Ascending aorta (tissue), 2 donors: ENCODE data around the gene POU5F1. TPM values are rescaled to one million over a fixed set of nuclear protein-coding genes. Genes with fewer than 3 reads are reported as not detected.
A peak's percentile ranks its signal among the peaks of the same experiment; 100 is the strongest.

ENCODE experiments used
- DNase-seq, 2 donors: peaks; one replicate each; pipeline ENCODE4 v3.0.0-alpha.2; 2019; ENCODE audit warnings: low spot score in 2 of 2
- H3K27ac ChIP-seq, 2 donors: fragments of 200-600 bp; sonication (generic); one replicate each; pipeline ENCODE4 v1.5.1; 2016 to 2017; ENCODE audit warnings: mild to moderate bottlenecking in 1 of 2
- H3K27me3 ChIP-seq: fragments of 200-600 bp; sonication (generic); one replicate; pipeline ENCODE4 v1.5.1; 2017
- H3K36me3 ChIP-seq, 2 donors: fragments of 200-600 bp; sonication (generic); one replicate each; pipeline ENCODE4 v1.5.1; 2016
- H3K4me1 ChIP-seq, 2 donors: fragments of 200-600 bp; sonication (generic); one replicate each; pipeline ENCODE4 v1.5.1; 2016 to 2017; ENCODE audit warnings: mild to moderate bottlenecking in 1 of 2
- H3K4me3 ChIP-seq, 2 donors: fragments of 200-600 bp; sonication (generic); one replicate each; pipeline ENCODE4 v1.5.1; 2016 to 2017; ENCODE audit warnings: mild to moderate bottlenecking in 1 of 2
- H3K9me3 ChIP-seq, 2 donors: fragments of 200-600 bp; sonication (generic); one replicate each; pipeline ENCODE4 v1.5.1; 2016
- intact Hi-C: fragments of 100-400 bp; cut with DNase I; formaldehyde crosslinking; loops from one replicate; pipeline ENCODE4 v1.15.1; 2023
- total RNA-seq: library from RNA; depleted of rRNA; stranded (reverse); fragments of >200 nt; gene quantifications from one replicate; pipeline ENCODE4 v1.1.0, GENCODE V29; 2016
- TF ChIP-seq, protein P1 (sequence below), 3 experiments: fragments of 200-600 bp in 2 of 3; fragments of 450-650 bp in 1 of 3; sonication (generic) in 2 of 3; IDR thresholded peaks; one replicate each; pipeline ENCODE4 v1.5.1; 2016 to 2019; ENCODE audit warnings: antibody characterized with exemption in 3 of 3, mild to moderate bottlenecking in 1 of 3, moderate library complexity in 1 of 3

The POU5F1 gene
- total RNA-seq, 1 donor from 2014 or later = not detected

- H3K36me3 ChIP-seq = no peaks in the 10 kb centered on the region
- no peak overlapping the region for H3K27ac ChIP-seq
- TF ChIP-seq, protein P1, sequence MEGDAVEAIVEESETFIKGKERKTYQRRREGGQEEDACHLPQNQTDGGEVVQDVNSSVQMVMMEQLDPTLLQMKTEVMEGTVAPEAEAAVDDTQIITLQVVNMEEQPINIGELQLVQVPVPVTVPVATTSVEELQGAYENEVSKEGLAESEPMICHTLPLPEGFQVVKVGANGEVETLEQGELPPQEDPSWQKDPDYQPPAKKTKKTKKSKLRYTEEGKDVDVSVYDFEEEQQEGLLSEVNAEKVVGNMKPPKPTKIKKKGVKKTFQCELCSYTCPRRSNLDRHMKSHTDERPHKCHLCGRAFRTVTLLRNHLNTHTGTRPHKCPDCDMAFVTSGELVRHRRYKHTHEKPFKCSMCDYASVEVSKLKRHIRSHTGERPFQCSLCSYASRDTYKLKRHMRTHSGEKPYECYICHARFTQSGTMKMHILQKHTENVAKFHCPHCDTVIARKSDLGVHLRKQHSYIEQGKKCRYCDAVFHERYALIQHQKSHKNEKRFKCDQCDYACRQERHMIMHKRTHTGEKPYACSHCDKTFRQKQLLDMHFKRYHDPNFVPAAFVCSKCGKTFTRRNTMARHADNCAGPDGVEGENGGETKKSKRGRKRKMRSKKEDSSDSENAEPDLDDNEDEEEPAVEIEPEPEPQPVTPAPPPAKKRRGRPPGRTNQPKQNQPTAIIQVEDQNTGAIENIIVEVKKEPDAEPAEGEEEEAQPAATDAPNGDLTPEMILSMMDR (IDR thresholded peaks at IDR 0.05) = no peak
- H3K9me3 ChIP-seq = no peaks in the 10 kb centered on the region
- peaks cover 0 to 17% of the 10 kb centered on the region in 2 donors for H3K4me1 ChIP-seq
- intact Hi-C loops = no loop called here
- peak overlapping the region in 1 of 2 donors; percentile 6 for H3K4me3 ChIP-seq
- H3K27me3 ChIP-seq = no peaks in the 10 kb centered on the region
- DNase-seq = no peak
These were observed 53.7 kb downstream of the POU5F1 start for GRCh38 chr6:31116661-31117385.

DNA sequence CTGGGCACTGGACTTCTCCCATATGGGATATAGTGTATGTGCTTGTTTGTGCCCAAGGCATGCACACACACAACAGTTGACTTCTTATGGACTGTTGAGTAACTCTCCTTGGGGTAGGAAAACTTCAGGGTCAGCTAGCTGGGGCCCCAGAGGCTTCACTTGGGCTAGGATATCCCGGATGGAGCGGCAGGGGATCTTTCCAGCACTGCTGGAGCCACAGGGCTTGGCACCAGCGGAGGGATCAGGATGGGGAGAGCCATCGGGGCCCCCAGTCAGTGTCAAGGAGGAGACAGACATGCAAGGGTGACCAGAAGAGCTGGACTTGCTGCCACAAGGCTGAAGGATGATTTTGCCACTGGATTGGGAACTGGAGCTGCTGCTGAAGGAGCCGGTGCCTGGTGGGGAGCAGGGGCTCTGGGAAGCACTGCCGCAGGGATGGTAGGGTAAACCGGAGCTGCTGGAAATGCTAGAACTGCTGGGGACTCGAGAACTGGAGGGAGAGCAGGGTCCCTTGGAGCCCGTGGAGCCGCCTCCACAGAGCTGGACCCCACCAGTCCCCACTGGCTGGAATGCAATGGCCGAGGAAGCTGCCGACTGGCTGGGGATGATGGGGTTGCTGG, 54.4 kb downstream of the POU5F1 start:
- Histone ChIP-seq H3K9me3 (no peaks in the 10 kb centered on the region), H3K4me1 (peaks cover 0 to 17% of the 10 kb centered on the region in 2 donors), H3K27ac (no peak overlapping the region), H3K36me3 (no peaks in the 10 kb centered on the region), H3K27me3 (no peaks in the 10 kb centered on the region), H3K4me3 (no peak overlapping the region)
- intact Hi-C loops = no loop called here
- TF ChIP-seq, protein P1 (IDR thresholded peaks at IDR 0.05) = no peak
- DNase-seq = no peak

DNA sequence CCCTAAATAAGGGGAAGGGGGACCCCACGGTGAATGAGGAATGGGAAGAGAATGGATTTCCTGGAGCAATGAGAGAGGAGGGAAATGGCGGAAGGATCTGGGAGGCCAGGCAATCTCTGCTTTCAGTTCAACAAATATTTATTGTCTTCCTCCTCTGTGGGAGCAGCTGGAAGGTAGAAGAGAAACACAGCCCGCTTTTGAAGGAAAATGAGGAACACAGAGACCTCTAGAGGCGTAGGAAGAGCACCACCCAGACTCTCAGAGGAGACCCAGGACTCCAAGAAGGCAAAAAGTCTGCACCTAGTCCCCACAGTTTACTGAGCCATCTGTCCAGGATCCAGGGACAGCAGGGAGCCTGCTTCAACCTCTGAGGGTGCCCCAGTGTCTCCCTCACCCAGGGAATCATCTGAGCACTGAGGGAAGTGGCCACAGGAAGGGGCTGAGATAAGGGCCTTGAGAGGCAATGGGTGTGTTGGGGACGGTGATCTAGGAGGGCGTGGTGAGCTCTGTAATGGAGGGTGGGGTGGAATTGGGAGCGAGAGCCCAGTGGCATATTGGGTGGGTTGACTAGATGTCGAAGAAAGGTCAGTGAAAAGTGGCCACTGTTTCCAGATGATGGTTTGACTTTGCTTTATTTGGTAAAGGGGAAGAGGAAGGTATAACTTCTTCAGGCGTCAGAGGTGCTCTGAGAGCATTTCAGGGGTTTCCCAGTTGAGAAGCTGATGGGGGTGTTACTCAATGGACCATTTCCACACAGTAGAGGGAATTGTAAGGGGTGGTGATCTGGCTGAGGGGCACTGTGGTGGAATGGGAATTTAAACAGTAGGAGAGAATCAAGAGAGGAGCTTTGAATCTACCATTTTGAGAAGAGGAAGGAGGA, 55.3 kb downstream of the POU5F1 start:
- no peak for DNase-seq
- Histone ChIP-seq H3K4me1 (peaks cover 0 to 17% of the 10 kb centered on the region in 2 donors), H3K9me3 (no peaks in the 10 kb centered on the region), H3K4me3 (peak overlapping the region; percentile 39 to 46), H3K36me3 (no peaks in the 10 kb centered on the region), H3K27me3 (no peaks in the 10 kb centered on the region), H3K27ac (peak overlapping the region; percentile 42 to 59)
- TF ChIP-seq, protein P1 (IDR thresholded peaks at IDR 0.05) = no peak
- intact Hi-C loops = no loop called here

DNA sequence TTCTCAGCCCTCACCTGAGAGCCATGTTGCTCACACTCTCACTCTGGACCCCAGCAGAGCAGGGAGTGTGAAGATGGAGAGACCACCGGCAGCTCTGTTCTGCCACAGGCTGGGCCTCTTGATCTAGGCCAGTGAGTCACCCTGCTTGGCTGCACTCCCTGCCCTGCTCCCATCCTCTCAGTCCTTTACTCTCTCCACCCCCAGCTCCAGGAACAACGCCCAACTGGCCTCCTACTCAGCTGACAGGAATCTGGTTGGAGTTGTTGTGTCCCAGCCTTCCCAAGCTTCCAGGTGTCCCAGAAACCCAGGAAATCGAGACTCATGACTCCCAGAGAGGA, 56.0 kb downstream of the POU5F1 start, which contains the start of gene PSORS1C1:
TSS of gene PSORS1C1 (plus strand) at position 260 of the 338 bp plus-strand sequence. CDS start 14,833 bp downstream, outside the sequence.
- no peaks in the 10 kb centered on the region for H3K27me3 ChIP-seq
- peak within 1 kb of the TSS; percentile 39 to 46 for H3K4me3 ChIP-seq
- DNase-seq = peak; percentile 58 to 93
- intact Hi-C loops = no loop called here
- TF ChIP-seq, protein P1 (IDR thresholded peaks at IDR 0.05) = no peak
- H3K27ac ChIP-seq = peak within 1 kb of the TSS; percentile 42 to 59
- H3K36me3 ChIP-seq = no peaks in the 10 kb centered on the region
- H3K9me3 ChIP-seq = no peaks in the 10 kb centered on the region
- H3K4me1 ChIP-seq = peaks cover 0 to 17% of the 10 kb centered on the region in 2 donors

Other genes starting within 250 kb of the POU5F1 start
- not detected for gene SFTA2, start 238.5 kb downstream of the POU5F1 start, total RNA-seq
- gene MUCL3, start 229.7 kb downstream of the POU5F1 start, total RNA-seq = not detected
- not detected for gene MUC21, start 187.0 kb downstream of the POU5F1 start, total RNA-seq
- gene MUC22, start 160.2 kb downstream of the POU5F1 start, total RNA-seq = not detected
- not detected for gene C6orf15, start 58.1 kb downstream of the POU5F1 start, total RNA-seq
- not detected for gene PSORS1C1, start 55.9 kb downstream of the POU5F1 start, total RNA-seq
- not detected for gene CDSN, start 50.2 kb downstream of the POU5F1 start, total RNA-seq
- gene PSORS1C2, start 31.6 kb downstream of the POU5F1 start, total RNA-seq = 5.2 TPM
- gene CCHCR1, start 12.9 kb downstream of the POU5F1 start, total RNA-seq = 14.7 TPM
- 10.3 TPM for gene TCF19, start 12.1 kb downstream of the POU5F1 start, total RNA-seq
- gene HLA-C, start 101.4 kb upstream of the POU5F1 start, total RNA-seq = 921 TPM
- 1,833 TPM for gene HLA-B, start 186.5 kb upstream of the POU5F1 start, total RNA-seq
- 19.2 TPM for gene MICA, start 232.9 kb upstream of the POU5F1 start, total RNA-seq